Naive thymus-derived CD4-positive, alpha-beta T cell (primary cell): Measurements from ENCODE around the gene SLC2A1. TPM values are rescaled to one million over a fixed set of nuclear protein-coding genes. Genes with fewer than 3 reads are reported as not detected.

ENCODE experiments used
- ATAC-seq: fragments of 150-1000 bp; cut with Tn5 transposase; 2 replicates; pipeline ENCODE4 v1.10.0; 2021; ENCODE audit warnings: mild to moderate bottlenecking, moderate library complexity
- CTCF ChIA-PET: fragments of 350-600 bp; sonication (Branson Sonifier 250); formaldehyde crosslinking; loops from one replicate; lab custom pipeline; 2021; ENCODE audit warnings: antibody characterized with exemption; lab: Charles Lee
- POLR2A ChIA-PET: fragments of 350-600 bp; sonication (Branson Sonifier 250); formaldehyde crosslinking; loops from one replicate; lab custom pipeline; 2021; ENCODE audit warnings: antibody characterized with exemption, inconsistent platforms; lab: Charles Lee
- DNase-seq, 9 donors: peaks; one replicate each; pipeline versions ENCODE4 v3.0.0 to v3.0.0-alpha.2; 2020 to 2022; ENCODE audit warnings: mixed read lengths in 1 of 9
- H3K27ac ChIP-seq: one replicate; pipeline ENCODE4 v1.7.0; 2013; ENCODE audit warnings: mild to moderate bottlenecking, low read depth, low read length, moderate library complexity
- H3K27me3 ChIP-seq, 2 donors: one replicate each; pipeline ENCODE4 v1.7.0; 2013; ENCODE audit warnings: low read length in 2 of 2, mild to moderate bottlenecking in 2 of 2, moderate library complexity in 2 of 2; ENCODE audit not compliant: control insufficient read depth in 2 of 2, insufficient read depth in 2 of 2
- H3K36me3 ChIP-seq, 3 experiments: 1 replicate in 2 of 3; 2 replicates in 1 of 3; pipeline ENCODE4 v1.7.0; 2013; ENCODE audit warnings: low read length in 3 of 3, mild to moderate bottlenecking in 3 of 3, moderate library complexity in 1 of 3; ENCODE audit not compliant: insufficient read depth in 3 of 3, control insufficient read depth in 2 of 3
- H3K4me1 ChIP-seq, 2 donors: one replicate each; pipeline ENCODE4 v1.7.0; 2013; ENCODE audit warnings: low read length in 2 of 2, mild to moderate bottlenecking in 2 of 2, moderate library complexity in 1 of 2; ENCODE audit not compliant: control insufficient read depth in 2 of 2, insufficient read depth in 2 of 2
- H3K4me3 ChIP-seq: 2 replicates; pipeline ENCODE4 v1.7.0; 2013; ENCODE audit warnings: mild to moderate bottlenecking, low read length
- H3K9me3 ChIP-seq, 3 experiments: 1 replicate in 2 of 3; 2 replicates in 1 of 3; pipeline ENCODE4 v1.7.0; 2013; ENCODE audit warnings: low read length in 3 of 3; ENCODE audit not compliant: control insufficient read depth in 2 of 3
- H3K27ac Mint-ChIP-seq, 9 donors: one replicate each; pipeline ENCODE4 v1.8.0; 2020 to 2022; ENCODE audit warnings: mixed read lengths in 9 of 9, mild to moderate bottlenecking in 8 of 9, moderate library complexity in 5 of 9, inconsistent platforms in 2 of 9
- H3K27me3 Mint-ChIP-seq, 5 donors: one replicate each; pipeline ENCODE4 v1.8.0; 2021 to 2022; ENCODE audit warnings: mixed read lengths in 5 of 5, mild to moderate bottlenecking in 1 of 5
- H3K36me3 Mint-ChIP-seq, 5 donors: one replicate each; pipeline ENCODE4 v1.8.0; 2020 to 2022; ENCODE audit warnings: mixed read lengths in 5 of 5, mild to moderate bottlenecking in 3 of 5, inconsistent platforms in 1 of 5
- H3K4me1 Mint-ChIP-seq, 7 donors: one replicate each; pipeline ENCODE4 v1.8.0; 2020 to 2022; ENCODE audit warnings: mixed read lengths in 7 of 7, mild to moderate bottlenecking in 3 of 7, inconsistent platforms in 1 of 7
- H3K4me3 Mint-ChIP-seq, 10 donors: one replicate each; pipeline ENCODE4 v1.8.0; 2020 to 2022; ENCODE audit warnings: mild to moderate bottlenecking in 10 of 10, mixed read lengths in 10 of 10, moderate library complexity in 6 of 10, inconsistent platforms in 2 of 10
- H3K9me3 Mint-ChIP-seq, 11 donors: one replicate each; pipeline ENCODE4 v1.8.0; 2020 to 2022; ENCODE audit warnings: mixed read lengths in 11 of 11, mild to moderate bottlenecking in 4 of 11, inconsistent platforms in 1 of 11, moderate library complexity in 1 of 11
- intact Hi-C, 2 donors: fragments of 100-400 bp; cut with micrococcal nuclease; formaldehyde crosslinking; loops; one replicate each; pipeline ENCODE4 v1.15.1; 2023
- polyA plus RNA-seq, 2 donors: library from polyadenylated mRNA; unstranded; fragments of 300-500 nt; fragmentation: Illumina TruSeq; gene quantifications; one replicate each; pipeline ENCODE4 v1.2.3, GENCODE V29; 2021
- total RNA-seq, 6 experiments: library from RNA in 5 of 6; stranded (reverse) in 5 of 6; gene quantifications; 1 replicate in 5 of 6; 2 replicates in 1 of 6; pipeline ENCODE4 v1.2.3 and lab custom pipeline; 2021 to 2026

The SLC2A1 gene
- total and polyA plus RNA-seq, 7 experiments from 2014 or later: 16.6 to 123 (median 45.5) TPM

DNA sequence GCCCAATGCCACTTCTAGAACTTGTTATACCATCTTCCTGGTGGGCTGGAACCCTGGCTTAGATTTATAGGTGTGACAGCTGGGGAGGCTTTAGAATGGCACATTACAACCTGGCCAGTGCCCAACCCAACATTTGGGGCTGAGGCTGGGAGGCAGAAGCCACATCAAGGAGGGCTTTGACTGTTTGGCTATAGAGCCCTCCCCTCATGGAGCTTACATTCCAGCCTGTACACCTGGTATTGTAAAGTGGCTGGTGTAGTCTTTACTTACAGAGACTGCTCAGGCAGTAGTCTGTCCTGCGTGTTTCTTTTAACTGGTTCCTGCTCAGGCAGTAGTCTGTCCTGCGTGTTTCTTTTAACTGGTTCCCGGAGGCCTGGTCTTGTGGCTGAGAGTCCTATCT is 10.0 kb upstream of the SLC2A1 start:
- H3K9me3 Mint-ChIP-seq: no peaks in the 10 kb centered on the region
- no peaks in the 10 kb centered on the region for H3K36me3 ChIP-seq
- H3K27ac Mint-ChIP-seq: no peak overlapping the region
- H3K4me3 Mint-ChIP-seq: no peak overlapping the region
- ChIA-PET CTCF (no interaction called here), POLR2A (interaction anchor here (0.7 kb wide), 1 partner anchor 1790 kb away, joined by 3 read pairs; no protein-coding TSS in a partner anchor)
- intact Hi-C loops: no loop called here
- no peak overlapping the region for H3K27ac ChIP-seq
- no peaks in the 10 kb centered on the region for H3K27me3 ChIP-seq
- no peak for DNase-seq
- peaks cover 0 to under 1% (median 0%) of the 10 kb centered on the region in 5 donors for H3K27me3 Mint-ChIP-seq
- H3K4me3 ChIP-seq: no peak overlapping the region
- H3K4me1 ChIP-seq: no peaks in the 10 kb centered on the region
- peaks cover 0 to 3% (median 0%) of the 10 kb centered on the region in 5 donors for H3K36me3 Mint-ChIP-seq
- H3K4me1 Mint-ChIP-seq: peaks cover under 1 to 1% (median under 1%) of the 10 kb centered on the region in 7 donors
- no peaks in the 10 kb centered on the region for H3K9me3 ChIP-seq
- ATAC-seq: no peak

DNA sequence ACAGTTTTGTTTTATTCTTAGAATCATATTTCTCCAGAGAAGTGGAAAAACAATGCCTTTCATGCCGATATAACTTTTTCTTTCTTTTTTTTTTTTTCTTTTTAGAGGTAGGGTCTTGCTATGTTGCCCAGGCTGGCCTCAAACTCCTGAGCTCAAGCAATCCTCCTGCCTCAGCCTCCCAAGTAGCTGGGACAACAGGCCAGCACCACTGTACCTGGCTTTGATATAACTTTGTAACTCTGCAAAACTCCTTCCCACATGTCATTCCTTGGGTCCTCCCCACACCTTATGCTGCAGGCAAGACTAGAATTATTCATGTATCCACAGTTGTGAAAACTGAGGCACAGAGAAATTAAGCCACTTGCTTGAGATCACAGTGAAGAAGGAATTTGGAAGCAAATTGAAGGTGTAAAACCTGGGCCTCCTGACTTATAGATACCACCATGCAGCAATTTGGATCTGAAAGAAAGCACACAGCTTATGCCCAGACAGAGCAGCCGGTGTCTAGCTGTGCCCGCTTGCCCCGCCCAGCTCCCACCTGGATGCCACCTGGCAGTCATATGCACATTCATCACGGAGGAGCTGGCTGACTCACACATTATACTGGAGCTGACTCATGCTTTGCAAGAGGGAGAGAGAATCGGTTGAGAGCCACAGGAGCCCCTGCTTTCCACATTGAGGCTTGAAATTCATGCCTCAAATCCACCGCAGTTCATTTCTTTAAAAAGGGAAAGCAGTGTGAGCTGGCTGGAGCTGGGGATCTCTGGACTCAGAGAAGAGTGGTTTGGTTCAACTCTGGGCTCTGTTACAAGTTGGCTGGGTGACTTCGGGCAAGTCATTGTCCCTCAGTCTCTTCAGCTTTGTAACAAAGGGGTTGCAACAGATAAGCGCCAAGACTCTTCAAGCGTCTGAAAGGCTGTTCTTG is 8.3 kb upstream of the SLC2A1 start:
- H3K36me3 ChIP-seq: no peaks in the 10 kb centered on the region

DNA sequence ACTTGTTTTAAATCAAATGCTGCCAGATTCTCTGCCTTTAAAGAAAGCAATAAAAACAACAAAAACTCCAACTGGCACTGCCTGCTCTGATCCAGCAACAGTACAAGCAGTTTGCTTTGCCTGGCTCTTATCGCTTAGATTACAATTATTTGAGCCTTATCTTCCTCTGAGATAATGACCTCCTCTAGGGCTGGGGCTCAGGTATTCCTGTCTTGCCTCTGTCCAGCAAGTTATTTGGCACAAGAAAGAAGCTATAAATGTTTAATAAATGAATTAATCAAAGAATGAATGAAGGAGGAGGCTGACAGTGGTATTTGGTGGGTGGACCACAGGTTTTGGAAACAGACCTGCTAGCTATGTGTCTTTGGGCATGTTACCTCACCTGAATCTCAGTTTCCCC is 6.7 kb upstream of the SLC2A1 start:
- Histone ChIP-seq H3K4me3 (no peak overlapping the region), H3K9me3 (no peaks in the 10 kb centered on the region), H3K36me3 (no peaks in the 10 kb centered on the region), H3K27ac (no peak overlapping the region), H3K27me3 (no peaks in the 10 kb centered on the region), H3K4me1 (no peaks in the 10 kb centered on the region)
- H3K27ac Mint-ChIP-seq: no peak overlapping the region
- H3K36me3 Mint-ChIP-seq: peaks cover 0 to 8% (median 0%) of the 10 kb centered on the region in 5 donors
- H3K4me1 Mint-ChIP-seq: peaks cover 13 to 27% (median 19%) of the 10 kb centered on the region in 7 donors
- peaks cover 0 to 18% (median 0%) of the 10 kb centered on the region in 5 donors for H3K27me3 Mint-ChIP-seq
- intact Hi-C loops: no loop called here
- ChIA-PET CTCF (interaction anchor here (0.7 kb wide), 2 partner anchors 108 to 1218 kb away, joined by 3 to 6 read pairs; no protein-coding TSS in a partner anchor), POLR2A (interaction anchor here (0.7 to 1.4 kb wide), 3 partner anchors 22 to 978 kb away, joined by 3 to 5 read pairs (median 3); partner anchors contain the start of gene YBX1)
- H3K9me3 Mint-ChIP-seq: no peaks in the 10 kb centered on the region
- ATAC-seq (no peak), DNase-seq (no peak)
- no peak overlapping the region for H3K4me3 Mint-ChIP-seq

More for the DNA sequence above, 8.3 kb upstream of the SLC2A1 start:
- ATAC-seq (no peak), DNase-seq (no peak)
- peaks cover 0 to 7% (median 0%) of the 10 kb centered on the region in 5 donors for H3K27me3 Mint-ChIP-seq
- H3K9me3 ChIP-seq: no peaks in the 10 kb centered on the region
- intact Hi-C loops: no loop called here
- peaks cover 7 to 16% (median 8%) of the 10 kb centered on the region in 7 donors for H3K4me1 Mint-ChIP-seq
- no peaks in the 10 kb centered on the region for H3K9me3 Mint-ChIP-seq
- no peak overlapping the region for H3K27ac ChIP-seq
- no peaks in the 10 kb centered on the region for H3K36me3 Mint-ChIP-seq
- CTCF ChIA-PET: interaction anchor here (0.6 to 0.7 kb wide), 3 partner anchors 107 to 204 kb away, joined by 3 to 4 read pairs (median 3); no protein-coding TSS in a partner anchor
- H3K4me3 ChIP-seq: no peak overlapping the region
- no peaks in the 10 kb centered on the region for H3K27me3 ChIP-seq
- no peaks in the 10 kb centered on the region for H3K4me1 ChIP-seq
- POLR2A ChIA-PET: no interaction called here
- no peak overlapping the region for H3K4me3 Mint-ChIP-seq
- H3K27ac Mint-ChIP-seq: no peak overlapping the region

DNA sequence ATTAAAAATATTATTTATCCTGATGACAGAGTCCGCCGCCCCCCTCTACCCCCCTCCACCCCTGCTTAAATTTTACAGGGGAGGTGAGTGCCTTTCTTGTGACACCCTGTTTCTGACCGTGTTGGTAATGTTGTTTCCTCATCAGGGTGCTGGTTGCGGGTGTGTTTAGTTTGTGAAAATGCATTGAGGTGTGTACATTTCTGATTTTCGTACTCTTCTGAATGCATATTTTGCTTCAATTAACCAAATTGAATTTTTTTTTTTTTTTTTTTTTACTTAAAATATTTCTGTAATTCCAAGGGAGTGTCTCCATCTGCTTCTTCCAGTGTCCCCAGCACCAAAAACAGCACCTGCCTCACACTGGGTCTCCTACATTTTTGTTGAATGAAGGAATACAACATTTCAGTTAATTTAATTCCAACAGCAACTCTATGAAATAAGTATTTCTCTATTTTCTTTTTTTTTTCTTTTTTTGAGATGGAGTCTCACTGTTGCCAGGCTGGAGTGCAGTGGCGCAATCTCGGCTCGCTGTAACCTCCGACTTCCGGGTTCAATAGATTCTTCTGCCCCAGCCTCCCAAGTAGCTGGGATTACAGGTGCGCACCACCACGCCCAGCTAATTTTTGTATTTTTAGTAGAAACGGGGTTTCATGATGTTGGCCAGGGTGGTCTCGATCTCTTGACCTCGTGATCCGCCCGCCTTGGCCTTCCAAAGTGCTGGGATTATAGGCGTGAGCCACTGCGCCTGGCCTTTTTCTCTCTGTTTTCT is 5.6 kb upstream of the SLC2A1 start:
- CTCF ChIA-PET: interaction anchor here (0.7 kb wide), 1 partner anchor 109 kb away, joined by 3 read pairs; no protein-coding TSS in a partner anchor
- Mint-ChIP-seq H3K4me1 (peaks cover 16 to 33% (median 22%) of the 10 kb centered on the region in 7 donors), H3K9me3 (no peaks in the 10 kb centered on the region), H3K4me3 (no peak overlapping the region), H3K27ac (no peak overlapping the region), H3K27me3 (peaks cover 0 to 18% (median 0%) of the 10 kb centered on the region in 5 donors), H3K36me3 (peaks cover 0 to 8% (median 0%) of the 10 kb centered on the region in 5 donors)
- H3K27me3 ChIP-seq: no peaks in the 10 kb centered on the region
- POLR2A ChIA-PET: interaction anchor here (1.1 kb wide), 1 partner anchor 21 kb away, joined by 3 read pairs; no protein-coding TSS in a partner anchor
- H3K9me3 ChIP-seq: no peaks in the 10 kb centered on the region
- no peak for ATAC-seq
- H3K4me3 ChIP-seq: no peak overlapping the region
- DNase-seq: no peak
- no peaks in the 10 kb centered on the region for H3K36me3 ChIP-seq
- H3K4me1 ChIP-seq: peaks cover 5 to 9% of the 10 kb centered on the region in 2 donors
- H3K27ac ChIP-seq: no peak overlapping the region
- intact Hi-C loops: no loop called here

DNA sequence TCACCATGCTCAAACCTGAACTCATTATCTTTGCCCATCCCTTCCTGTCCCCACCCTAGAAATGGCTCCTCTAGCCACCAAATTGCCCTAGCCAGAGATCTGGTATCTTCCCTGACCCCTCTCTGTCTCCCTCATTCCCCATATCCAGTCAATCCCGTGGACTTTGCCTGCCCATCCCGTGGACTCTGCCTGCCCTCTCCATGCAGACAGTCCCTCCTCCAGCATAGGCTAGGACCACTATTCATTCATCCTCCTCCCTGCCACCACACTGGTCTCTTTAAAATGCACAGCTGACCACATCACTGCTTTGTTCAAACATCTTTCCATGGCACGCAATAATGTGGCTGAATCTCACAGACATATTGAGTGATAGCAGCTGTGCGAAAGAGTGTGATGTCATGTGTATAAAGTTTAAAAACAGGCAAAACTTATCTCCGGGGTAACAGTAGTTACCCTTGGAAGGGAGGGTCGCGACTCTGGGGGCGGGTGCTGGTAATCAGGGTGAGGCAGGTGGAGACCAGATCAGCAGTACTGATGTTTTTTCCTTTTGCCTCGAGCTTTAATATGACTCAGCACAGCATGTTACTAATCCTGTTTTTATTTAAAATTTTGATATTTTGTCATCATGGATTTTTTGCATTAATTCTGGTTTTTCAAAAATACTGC is 4.8 kb upstream of the SLC2A1 start:
- POLR2A ChIA-PET: interaction anchor here (1.9 kb wide), 1 partner anchor 11 kb away, joined by 4 read pairs; no protein-coding TSS in a partner anchor

More for the DNA sequence above, 4.8 kb upstream of the SLC2A1 start:
- Histone ChIP-seq H3K36me3 (no peaks in the 10 kb centered on the region), H3K9me3 (no peaks in the 10 kb centered on the region), H3K4me1 (peaks cover 7 to 12% of the 10 kb centered on the region in 2 donors), H3K27ac (no peak overlapping the region), H3K4me3 (no peak overlapping the region), H3K27me3 (no peaks in the 10 kb centered on the region)
- Mint-ChIP-seq H3K27ac (peak overlapping the region in 3 of 9 donors; percentile 24 to 63 (median 31)), H3K9me3 (peaks cover 0 to 2% (median 0%) of the 10 kb centered on the region in 11 donors), H3K4me3 (peak overlapping the region in 1 of 10 donors; percentile 31), H3K4me1 (peaks cover 19 to 36% (median 23%) of the 10 kb centered on the region in 7 donors), H3K36me3 (peaks cover 0 to 10% (median 0%) of the 10 kb centered on the region in 5 donors), H3K27me3 (peaks cover 0 to 18% (median 0%) of the 10 kb centered on the region in 5 donors)
- intact Hi-C loops: no loop called here
- CTCF ChIA-PET: no interaction called here
- ATAC-seq (no peak), DNase-seq (no peak)
